HG03045 (cell line): ENCODE data around the gene NAV2.
"Not testable (repeated sequence)": the region's sequence is repeated elsewhere in the genome, so short reads cannot be mapped to it uniquely, and the experiment has no call there.

ENCODE experiments used
- ATAC-seq: cut with Tn5 transposase; IDR thresholded peaks from one replicate; pipeline ENCODE4 v1.9.1; 2021; ENCODE audit warnings: mild to moderate bottlenecking, moderate library complexity; ENCODE audit not compliant: unreplicated experiment

Gene NAV2

DNA sequence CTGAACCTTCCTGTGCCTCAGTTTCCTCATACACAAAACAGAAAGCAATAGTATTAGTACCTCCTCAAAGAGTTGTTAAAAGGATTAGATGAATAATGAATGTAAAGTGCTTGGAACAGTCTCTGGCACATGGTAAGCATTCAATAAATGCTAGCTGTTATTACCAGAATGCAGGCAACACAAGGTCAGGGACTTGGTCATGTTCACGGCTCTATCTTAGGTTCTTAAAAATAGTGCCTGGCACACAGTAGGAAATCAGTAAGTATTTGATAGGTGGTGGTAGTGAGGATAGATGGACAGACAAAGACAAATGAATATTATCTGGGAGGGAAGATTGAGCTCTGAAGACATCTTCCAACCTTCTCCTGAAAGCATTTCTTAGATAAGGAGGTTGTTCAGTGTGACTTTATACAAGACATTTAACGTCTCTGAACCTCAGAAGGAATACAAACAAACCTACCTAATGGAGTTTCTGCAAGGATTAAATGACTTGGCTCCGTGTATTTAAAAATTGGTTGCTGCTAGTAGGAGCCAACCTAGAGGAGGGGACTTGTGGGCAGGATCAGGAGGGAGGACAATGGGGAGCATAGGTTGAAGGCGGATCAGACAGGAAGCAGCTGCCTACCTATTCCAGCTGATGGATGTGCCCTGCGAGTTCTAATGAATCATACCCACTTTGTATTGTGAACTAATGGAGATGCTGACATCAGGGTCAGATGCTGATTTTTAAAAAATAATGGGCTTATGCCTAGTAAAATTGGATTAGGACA, 353.6 kb downstream of the NAV2 start:
- ATAC-seq, result no peak

GRCh38 chr11:20066783-20067156, 354.1 kb downstream of the NAV2 start:
- ATAC-seq, result no peak

- ATAC-seq, result no peak
Measured at GRCh38 chr11:20067665-20068064, 355.0 kb downstream of the NAV2 start.

DNA sequence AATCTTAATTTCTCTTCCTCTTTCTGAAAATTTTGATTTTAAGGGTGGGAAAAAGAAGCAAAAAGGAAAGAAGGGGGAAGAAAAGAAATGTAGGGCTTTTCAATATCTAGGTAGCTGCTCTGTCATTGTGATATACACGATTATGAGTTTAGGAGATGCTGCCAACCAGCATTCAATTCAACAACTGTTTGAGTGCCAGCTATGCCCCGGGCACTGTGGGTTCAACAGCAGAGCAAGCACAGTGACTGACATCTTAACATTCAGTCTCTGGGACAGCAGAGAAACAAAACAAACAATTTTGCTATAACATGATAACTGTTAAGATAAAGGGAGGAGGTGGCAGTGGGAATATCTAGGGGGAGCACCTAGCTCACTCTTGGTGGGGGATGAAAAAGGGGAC, 356.1 kb downstream of the NAV2 start:
- ATAC-seq, result no peak

- ATAC-seq, result no peak
Measured at GRCh38 chr11:20070459-20070858, 357.8 kb downstream of the NAV2 start.

DNA sequence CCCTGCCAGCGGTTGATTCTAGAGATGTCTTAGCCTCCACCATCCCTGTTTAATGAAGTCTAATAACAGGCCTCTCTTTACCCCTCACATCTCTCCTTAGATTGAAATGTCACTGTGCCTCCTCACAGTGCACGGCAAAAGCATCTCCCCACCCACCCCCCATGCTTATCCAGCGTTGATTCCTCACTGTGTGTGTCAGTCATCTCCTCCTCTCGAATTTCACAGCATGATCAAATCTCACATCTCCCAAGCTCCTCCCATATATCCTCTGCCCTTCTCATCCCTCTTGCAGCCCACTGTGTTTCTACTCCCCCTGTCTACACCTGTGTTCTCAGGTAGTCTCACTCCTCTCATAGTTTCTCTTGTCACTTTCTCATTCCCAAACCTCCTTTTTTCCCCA, 363.0 kb downstream of the NAV2 start:
- ATAC-seq, result no peak

DNA sequence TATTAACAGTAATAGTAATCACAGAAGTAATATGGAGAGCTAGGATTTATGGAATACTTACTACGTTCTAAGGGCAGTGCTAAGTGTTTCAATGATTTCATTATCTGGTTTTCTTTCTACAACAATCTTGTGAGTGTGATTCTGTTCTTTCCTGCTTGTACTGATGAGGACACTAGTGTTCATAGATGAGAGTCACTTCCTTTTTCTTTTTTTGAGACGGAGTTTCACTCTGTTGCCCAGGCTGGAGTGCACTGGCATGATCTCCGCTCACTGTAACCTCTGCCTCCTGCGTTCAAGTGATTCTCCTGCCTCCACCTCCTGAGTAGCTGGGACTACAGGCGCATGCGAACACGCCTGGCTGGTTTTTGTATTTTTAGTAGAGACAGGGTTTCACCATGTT, 366.2 kb downstream of the NAV2 start:
- ATAC-seq, result no peak

DNA sequence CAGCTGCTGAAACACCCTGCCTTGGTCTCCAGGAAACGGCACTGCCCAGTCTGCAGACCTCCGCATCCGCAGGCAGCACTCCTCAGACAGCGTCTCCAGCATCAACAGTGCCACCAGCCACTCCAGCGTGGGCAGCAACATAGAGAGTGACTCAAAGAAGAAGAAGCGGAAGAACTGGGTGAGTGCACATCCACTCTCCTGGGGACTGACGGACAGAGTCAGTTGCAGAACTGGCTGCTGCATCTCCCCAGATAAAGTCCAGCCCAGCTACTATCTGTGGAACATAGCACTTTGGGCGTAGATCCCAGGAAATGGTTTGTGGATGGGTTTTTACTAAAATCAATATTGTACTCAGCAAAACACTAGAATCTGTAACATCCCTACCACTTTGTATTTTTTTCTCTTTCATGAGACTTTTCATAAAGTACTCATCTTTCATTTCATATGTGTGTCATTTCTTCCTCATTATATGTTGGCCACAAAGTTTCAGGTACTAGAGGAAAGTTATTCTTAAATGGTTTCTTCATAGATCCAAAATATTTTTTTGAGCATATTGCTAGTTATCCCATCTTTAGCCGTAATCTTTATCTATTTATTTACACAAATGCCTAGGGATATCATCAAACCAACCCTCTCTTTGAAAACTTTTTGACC, 367.5 kb downstream of the NAV2 start:
- ATAC-seq, result no peak

DNA sequence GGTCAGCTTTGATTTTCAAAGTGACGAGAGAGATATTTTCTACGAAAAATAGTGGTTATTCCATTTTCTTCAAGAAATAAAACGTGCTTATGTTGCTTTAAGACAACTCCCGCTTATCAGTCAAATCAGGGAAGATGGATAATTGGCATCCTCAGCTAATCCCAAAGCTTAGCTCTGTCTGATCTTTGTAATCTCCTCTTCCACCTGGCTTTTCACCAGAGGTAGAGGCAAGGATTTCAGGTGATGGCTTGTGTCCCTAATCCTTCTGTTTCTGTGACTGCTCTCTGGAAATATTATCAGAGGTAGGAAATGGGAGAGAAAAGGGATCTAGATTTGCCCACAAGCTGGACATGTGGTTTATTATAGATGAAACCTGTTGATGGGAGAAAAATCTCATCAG, 368.7 kb downstream of the NAV2 start:
- ATAC-seq, result no peak

DNA sequence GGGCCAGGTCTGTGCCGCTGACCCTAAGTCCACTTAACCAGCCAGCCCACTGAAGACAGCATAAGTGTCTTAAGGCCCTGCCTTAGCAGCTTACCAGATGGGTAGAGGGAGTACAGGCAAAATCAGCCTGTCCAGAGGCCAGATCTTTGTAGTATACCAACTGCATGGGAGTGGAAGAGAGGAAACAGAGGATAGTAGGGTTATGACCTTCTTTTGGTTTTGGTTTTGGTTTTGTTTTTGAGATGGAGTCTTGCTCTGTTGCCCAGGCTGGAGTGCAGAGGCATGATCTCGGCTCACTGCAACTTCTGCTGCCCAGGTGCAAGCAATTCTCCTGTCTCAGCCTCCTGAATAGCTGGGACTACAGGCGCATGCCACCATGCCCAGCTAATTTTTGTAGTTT, 371.2 kb downstream of the NAV2 start:
- ATAC-seq, result not testable (repeated sequence)

- ATAC-seq, result no peak
Measured at GRCh38 chr11:20084921-20085814, 372.5 kb downstream of the NAV2 start.

GRCh38 chr11:20085918-20086317, 373.3 kb downstream of the NAV2 start:
- ATAC-seq, result no peak

DNA sequence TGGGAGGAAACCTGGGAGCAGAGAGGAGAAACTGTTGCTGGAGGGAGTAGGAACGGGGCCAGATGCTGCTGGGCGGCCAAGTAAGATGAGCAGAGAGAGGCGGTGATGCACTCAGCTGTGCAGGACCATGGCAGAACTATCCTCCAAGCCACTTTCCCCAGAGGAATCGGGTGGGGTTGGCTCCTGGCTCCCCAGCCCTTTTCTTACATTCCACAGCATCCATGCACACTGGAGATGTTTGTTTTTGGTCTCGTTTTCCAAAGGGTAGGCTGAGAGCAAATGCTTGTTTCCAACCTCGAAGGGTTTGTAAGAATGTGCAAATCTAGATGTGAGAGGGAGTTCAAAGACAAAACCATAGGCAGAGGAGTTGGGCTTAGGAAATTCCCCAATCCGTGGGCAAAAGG, 374.5 kb downstream of the NAV2 start:
- no peak for ATAC-seq

DNA sequence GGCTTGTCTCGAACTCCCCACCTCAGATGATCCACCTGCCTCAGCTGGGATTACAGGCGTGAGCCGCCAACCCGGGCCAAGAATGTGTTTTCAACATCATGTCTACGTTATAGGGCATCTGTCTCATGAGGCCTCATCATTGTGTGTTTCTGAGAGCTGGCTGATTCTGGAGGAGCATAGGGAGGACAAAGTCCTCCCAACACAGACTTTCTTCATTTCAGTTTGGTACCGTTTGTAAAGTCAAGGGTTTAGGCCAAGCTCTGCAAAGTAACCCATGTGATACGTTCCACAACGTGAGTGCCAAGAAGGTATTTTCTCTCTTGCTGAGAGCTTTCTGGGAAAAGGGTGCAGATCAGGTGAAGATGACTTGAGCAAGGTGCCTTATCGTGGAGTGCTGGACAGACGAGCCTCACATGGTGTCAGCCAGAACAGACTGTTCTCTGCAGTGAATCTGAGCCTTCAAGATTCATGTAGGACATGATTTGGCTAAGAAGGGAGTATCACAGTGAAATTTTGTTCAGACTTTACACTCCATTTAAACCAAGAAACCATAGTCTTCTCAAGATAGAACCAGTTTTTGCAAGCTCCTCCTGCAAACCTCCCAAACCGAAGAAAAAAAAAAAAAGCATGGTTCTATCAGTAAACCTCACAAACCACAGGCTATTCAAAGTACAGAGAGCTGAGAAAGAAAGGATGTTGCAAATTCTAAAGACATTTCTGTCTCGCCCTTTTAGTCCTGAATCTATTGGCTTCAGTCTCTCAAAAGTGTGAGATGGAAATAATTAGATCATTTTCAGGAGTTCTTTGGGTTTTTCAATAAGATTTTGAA, 376.0 kb downstream of the NAV2 start:
- ATAC-seq, result no peak

GRCh38 chr11:20089367-20089766, 376.7 kb downstream of the NAV2 start:
- no peak for ATAC-seq

- ATAC-seq, result no peak
Measured at GRCh38 chr11:20089796-20090653, 377.4 kb downstream of the NAV2 start.

DNA sequence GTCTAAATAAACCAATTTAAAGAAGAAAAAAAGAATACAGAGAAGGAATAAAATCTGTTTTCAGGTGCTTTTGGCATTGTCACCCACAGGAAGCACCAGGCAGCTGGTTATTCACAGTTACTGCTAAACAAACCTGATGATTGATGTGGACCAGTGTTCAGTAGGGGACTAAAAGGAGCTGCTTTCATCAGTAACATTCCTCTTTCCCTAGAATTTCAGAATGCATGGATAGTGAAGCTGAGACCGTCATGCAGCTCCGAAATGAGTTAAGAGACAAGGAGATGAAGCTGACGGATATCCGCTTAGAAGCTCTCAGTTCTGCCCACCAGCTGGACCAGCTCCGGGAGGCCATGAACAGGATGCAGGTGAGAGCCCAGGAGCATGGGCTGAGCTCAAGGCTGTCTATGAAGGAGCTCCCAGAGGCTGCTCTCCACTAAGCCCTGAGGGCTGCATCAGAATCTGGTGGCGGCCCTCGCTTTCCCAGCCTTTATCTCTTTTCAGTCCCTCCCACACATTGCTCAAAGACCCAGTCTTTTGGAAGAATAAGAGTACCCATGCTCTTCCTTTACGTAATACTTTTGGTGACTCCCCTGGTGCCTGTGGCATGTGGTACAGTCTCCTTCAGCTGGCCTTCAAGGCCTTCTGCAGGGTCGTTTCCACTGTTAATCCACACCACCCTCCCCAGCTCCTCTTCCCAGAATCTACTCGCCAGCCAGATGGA, 378.2 kb downstream of the NAV2 start:
- no peak for ATAC-seq

DNA sequence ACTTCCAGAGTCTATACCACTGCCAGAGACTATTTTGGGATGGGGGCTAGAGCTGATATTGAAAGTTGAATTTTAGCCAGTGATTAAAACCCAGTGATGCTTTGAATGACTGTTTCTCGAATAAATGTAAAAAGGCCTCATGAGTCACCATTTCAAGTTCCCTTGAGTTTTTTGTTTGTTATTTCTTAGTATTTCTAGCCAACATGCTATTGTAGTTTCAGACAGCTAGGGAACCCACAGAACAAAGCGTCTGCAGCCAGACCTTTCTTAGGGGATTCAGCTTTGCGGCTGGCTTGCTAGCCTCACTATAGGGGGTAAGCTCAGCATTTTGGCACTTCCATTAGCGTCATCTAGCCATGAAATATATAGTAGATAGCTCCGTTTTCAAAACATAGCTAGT, 381.1 kb downstream of the NAV2 start:
- no peak for ATAC-seq

- no peak for ATAC-seq
Measured at GRCh38 chr11:20095189-20095588, 382.6 kb downstream of the NAV2 start.
